Osteoblast (primary cell): ENCODE results near the gene SLC9A7. TPM values are rescaled to one million over a fixed set of nuclear protein-coding genes. Genes with fewer than 3 reads are reported as not detected.

Experiments used
- DNase-seq: peaks from one replicate; pipeline ENCODE4 v3.0.0; 2011; ENCODE audit warnings: low spot score, mixed read lengths; ENCODE audit not compliant: insufficient read length; ENCODE audit errors: missing footprints
- H2AFZ ChIP-seq: 2 replicates; pipeline ENCODE4 v1.6.0; 2011; ENCODE audit warnings: mild to moderate bottlenecking, low read length
- H3K27ac ChIP-seq: 2 replicates; pipeline ENCODE4 v1.5.1; 2011; ENCODE audit warnings: mild to moderate bottlenecking, low read depth, low read length, moderate library complexity
- H3K27me3 ChIP-seq: 2 replicates; pipeline ENCODE4 v1.6.0; 2012; ENCODE audit warnings: mild to moderate bottlenecking, control low read depth, inconsistent platforms, low read length, moderate library complexity; ENCODE audit not compliant: insufficient read depth
- H3K36me3 ChIP-seq: 2 replicates; pipeline ENCODE4 v1.5.1; 2011; ENCODE audit warnings: mild to moderate bottlenecking, low read length, control low read depth, moderate library complexity; ENCODE audit not compliant: insufficient read depth
- H3K4me1 ChIP-seq: 2 replicates; pipeline ENCODE4 v1.5.1; 2011; ENCODE audit warnings: mild to moderate bottlenecking, low read length, control low read depth, moderate library complexity; ENCODE audit not compliant: insufficient read depth
- H3K4me2 ChIP-seq: 2 replicates; pipeline ENCODE4 v1.6.0; 2011; ENCODE audit warnings: mild to moderate bottlenecking, low read length; ENCODE audit not compliant: insufficient read depth
- H3K4me3 ChIP-seq: fragments of 200-600 bp; sonication (generic); 3 replicates; pipeline ENCODE4 v1.5.1; 2012; ENCODE audit warnings: mild to moderate bottlenecking, low read length, inconsistent platforms; ENCODE audit not compliant: insufficient read depth
- H3K79me2 ChIP-seq: 2 replicates; pipeline ENCODE4 v1.6.0; 2012; ENCODE audit warnings: mild to moderate bottlenecking, low read length, control low read depth, inconsistent platforms; ENCODE audit not compliant: insufficient read depth
- H3K9me3 ChIP-seq: 2 replicates; pipeline ENCODE4 v1.5.1; 2011; ENCODE audit warnings: low read depth, low read length, control low read depth
- H4K20me1 ChIP-seq: 2 replicates; pipeline ENCODE4 v1.6.0; 2012; ENCODE audit warnings: mild to moderate bottlenecking, low read length, control low read depth; ENCODE audit not compliant: insufficient read depth
- CTCF ChIP-seq: IDR thresholded peaks from 2 replicates; pipeline ENCODE4 v1.5.1; 2011; ENCODE audit warnings: mild to moderate bottlenecking, low read depth, low read length, moderate library complexity; ENCODE audit errors: extremely low read depth
- total RNA-seq: library from RNA; depleted of rRNA; stranded (reverse); fragments of >200 nt; gene quantifications from 2 replicates; pipeline ENCODE4 v1.2.3, GENCODE V29; 2012

SLC9A7 gene
- total RNA-seq, 1 donor, result 42.0 TPM

GRCh38 chrX:46704767-46705386 is 54.0 kb downstream of the SLC9A7 start:
- Histone ChIP-seq H2AFZ (no peak overlapping the region), H3K36me3 (no peaks in the 10 kb centered on the region), H3K27me3 (no peaks in the 10 kb centered on the region), H3K4me2 (no peak overlapping the region), H3K79me2 (peaks cover 35% of the 10 kb centered on the region), H3K9me3 (no peaks in the 10 kb centered on the region), H3K4me1 (peaks cover 14% of the 10 kb centered on the region), H3K27ac (peak overlapping the region; percentile 54), H4K20me1 (peaks cover 12% of the 10 kb centered on the region), H3K4me3 (no peak overlapping the region)
- no peak for TF ChIP-seq CTCF
- no peak for DNase-seq

- Histone ChIP-seq H3K9me3 (no peaks in the 10 kb centered on the region), H2AFZ (no peak overlapping the region), H3K27me3 (no peaks in the 10 kb centered on the region), H3K27ac (no peak overlapping the region), H4K20me1 (peaks cover 10% of the 10 kb centered on the region), H3K4me2 (no peak overlapping the region), H3K4me1 (peaks cover 14% of the 10 kb centered on the region), H3K36me3 (no peaks in the 10 kb centered on the region), H3K4me3 (no peak overlapping the region), H3K79me2 (peaks cover 39% of the 10 kb centered on the region)
- DNase-seq, result no peak
- TF ChIP-seq CTCF, result no peak
These were observed 54.9 kb downstream of the SLC9A7 start for GRCh38 chrX:46703980-46704379.

GRCh38 chrX:46698691-46699090 is 60.2 kb downstream of the SLC9A7 start:
- H3K4me3 ChIP-seq, result no peak overlapping the region
- DNase-seq, result no peak
- no peaks in the 10 kb centered on the region for H3K9me3 ChIP-seq
- H3K79me2 ChIP-seq, result peaks cover 20% of the 10 kb centered on the region
- no peak for TF ChIP-seq CTCF
- H4K20me1 ChIP-seq, result peaks cover 4% of the 10 kb centered on the region
- no peaks in the 10 kb centered on the region for H3K4me1 ChIP-seq
- H3K27ac ChIP-seq, result no peak overlapping the region
- no peak overlapping the region for H3K4me2 ChIP-seq
- no peaks in the 10 kb centered on the region for H3K27me3 ChIP-seq
- no peak overlapping the region for H2AFZ ChIP-seq
- no peaks in the 10 kb centered on the region for H3K36me3 ChIP-seq

- Histone ChIP-seq H3K27me3 (no peaks in the 10 kb centered on the region), H3K36me3 (no peaks in the 10 kb centered on the region), H3K27ac (no peak overlapping the region), H3K4me3 (no peak overlapping the region), H3K4me1 (no peaks in the 10 kb centered on the region), H4K20me1 (peaks cover 2% of the 10 kb centered on the region), H2AFZ (no peak overlapping the region), H3K4me2 (no peak overlapping the region), H3K9me3 (no peaks in the 10 kb centered on the region), H3K79me2 (peaks cover 30% of the 10 kb centered on the region)
- TF ChIP-seq CTCF, result no peak
- DNase-seq, result no peak
These were observed 63.4 kb downstream of the SLC9A7 start for GRCh38 chrX:46695491-46695890.
